Neural progenitor cell (in vitro differentiated cells): ENCODE data around the gene NR4A2. TPM values are rescaled to one million over a fixed set of nuclear protein-coding genes. Genes with fewer than 3 reads are reported as not detected.

Source experiments
- DNase-seq: peaks from one replicate; pipeline ENCODE4 v3.0.0-alpha.2; 2016; ENCODE audit warnings: low spot score
- H2AFZ ChIP-seq: fragments of 200-600 bp; sonication (generic); replicated peaks from 2 replicates; pipeline ENCODE4 v1.6.1; 2016; ENCODE audit warnings: antibody characterized with exemption
- H3F3A ChIP-seq: fragments of 200-600 bp; sonication (generic); 2 replicates; pipeline ENCODE4 v1.6.1; 2016; ENCODE audit warnings: antibody characterized with exemption, low read depth
- H3K27ac ChIP-seq: fragments of 200-600 bp; sonication (generic); 2 replicates; pipeline ENCODE4 v1.5.1; 2016; ENCODE audit warnings: mild to moderate bottlenecking
- H3K27me3 ChIP-seq: fragments of 200-600 bp; sonication (generic); 2 replicates; pipeline ENCODE4 v1.6.1; 2016; ENCODE audit warnings: mild to moderate bottlenecking, moderate library complexity
- H3K36me3 ChIP-seq: fragments of 200-600 bp; sonication (generic); 2 replicates; pipeline ENCODE4 v1.5.1; 2016
- H3K4me1 ChIP-seq: fragments of 200-600 bp; sonication (generic); 2 replicates; pipeline ENCODE4 v1.6.1; 2016; ENCODE audit warnings: mixed run types
- H3K4me2 ChIP-seq: fragments of 200-600 bp; sonication (generic); 2 replicates; pipeline ENCODE4 v1.6.1; 2016
- H3K4me3 ChIP-seq: fragments of 200-600 bp; sonication (generic); 2 replicates; pipeline ENCODE4 v1.5.1; 2016
- H3K79me2 ChIP-seq: fragments of 200-600 bp; sonication (generic); 2 replicates; pipeline ENCODE4 v1.6.1; 2016; ENCODE audit warnings: low read depth
- H3K9ac ChIP-seq: fragments of 200-600 bp; sonication (generic); 2 replicates; pipeline ENCODE4 v1.6.1; 2016
- H3K9me3 ChIP-seq: fragments of 200-600 bp; sonication (generic); 2 replicates; pipeline ENCODE4 v1.5.1; 2016; ENCODE audit warnings: low read depth
- H4K20me1 ChIP-seq: fragments of 200-600 bp; sonication (generic); 2 replicates; pipeline ENCODE4 v1.6.1; 2016; ENCODE audit warnings: low read depth
- H3K27ac Mint-ChIP-seq: 3 replicates; pipeline ENCODE4 v1.8.0; 2021; ENCODE audit warnings: mixed read lengths
- H3K27me3 Mint-ChIP-seq: 2 replicates; pipeline ENCODE4 v1.8.0; 2022; ENCODE audit warnings: low read depth, mild to moderate bottlenecking, inconsistent platforms, moderate library complexity, mixed read lengths; ENCODE audit not compliant: insufficient read depth
- H3K36me3 Mint-ChIP-seq: 3 replicates; pipeline ENCODE4 v1.8.0; 2021; ENCODE audit warnings: mixed read lengths
- H3K4me1 Mint-ChIP-seq: 3 replicates; pipeline ENCODE4 v1.8.0; 2021; ENCODE audit warnings: mixed read lengths
- H3K4me3 Mint-ChIP-seq: 3 replicates; pipeline ENCODE4 v1.8.0; 2021; ENCODE audit warnings: mild to moderate bottlenecking, moderate library complexity, mixed read lengths
- H3K9me3 Mint-ChIP-seq: 3 replicates; pipeline ENCODE4 v1.8.0; 2020; ENCODE audit warnings: mixed read lengths
- EZH2 ChIP-seq: fragments of 200-600 bp; sonication (generic); IDR thresholded peaks from 2 replicates; pipeline ENCODE4 v1.6.1; 2017; ENCODE audit warnings: antibody characterized with exemption, mild to moderate bottlenecking, moderate library complexity
- EZH2phosphoT487 ChIP-seq: fragments of 200-600 bp; sonication (generic); IDR thresholded peaks from 2 replicates; pipeline ENCODE4 v1.6.1; 2017; ENCODE audit warnings: antibody characterized with exemption
- total RNA-seq: library from RNA; depleted of rRNA; stranded (reverse); fragments of >200 nt; gene quantifications from 2 replicates; pipeline ENCODE4 v1.2.3, GENCODE V29; 2015; ENCODE audit warnings: low replicate concordance
- TF ChIP-seq, protein P1 (sequence below): fragments of 200-600 bp; sonication (generic); IDR thresholded peaks from 2 replicates; pipeline ENCODE4 v1.5.1; 2017; ENCODE audit warnings: antibody characterized with exemption, mild to moderate bottlenecking

The NR4A2 gene
- total RNA-seq, 1 donor from 2014 or later, result 0.56 TPM

DNA sequence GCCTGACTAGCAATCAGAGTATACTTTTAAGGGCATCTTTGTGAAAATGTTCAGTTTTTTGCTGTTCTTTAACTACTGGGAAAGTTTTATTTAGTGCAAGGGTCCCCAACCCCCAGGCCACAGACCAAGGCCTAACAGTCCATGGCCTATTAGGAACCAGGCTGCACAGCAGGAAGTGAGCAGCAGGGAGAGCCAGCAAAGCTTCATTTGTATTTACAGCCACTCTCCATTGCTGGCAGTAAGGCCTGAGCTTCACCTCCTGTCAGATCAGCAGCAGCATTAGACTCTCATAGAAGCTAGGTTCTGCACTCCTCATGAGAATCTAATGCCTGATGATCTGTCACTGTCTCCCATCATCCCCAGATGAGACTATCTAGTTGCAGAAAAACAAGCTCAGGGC, 17.1 kb upstream of the NR4A2 start:
- Histone ChIP-seq H3K27ac (no peak overlapping the region), H2AFZ (no peak overlapping the region), H4K20me1 (no peaks in the 10 kb centered on the region), H3K79me2 (no peaks in the 10 kb centered on the region), H3K4me3 (no peak overlapping the region), H3K9ac (no peak overlapping the region), H3K4me2 (no peak overlapping the region), H3K9me3 (no peaks in the 10 kb centered on the region), H3K4me1 (no peaks in the 10 kb centered on the region), H3F3A (no peaks in the 10 kb centered on the region), H3K27me3 (no peaks in the 10 kb centered on the region), H3K36me3 (no peaks in the 10 kb centered on the region)
- H3K4me1 Mint-ChIP-seq, result no peaks in the 10 kb centered on the region
- H3K4me3 Mint-ChIP-seq, result no peak overlapping the region
- H3K27ac Mint-ChIP-seq, result no peak overlapping the region
- H3K27me3 Mint-ChIP-seq, result no peaks in the 10 kb centered on the region
- H3K9me3 Mint-ChIP-seq, result no peaks in the 10 kb centered on the region
- no peaks in the 10 kb centered on the region for H3K36me3 Mint-ChIP-seq
- DNase-seq, result no peak
- TF ChIP-seq, protein P1, sequence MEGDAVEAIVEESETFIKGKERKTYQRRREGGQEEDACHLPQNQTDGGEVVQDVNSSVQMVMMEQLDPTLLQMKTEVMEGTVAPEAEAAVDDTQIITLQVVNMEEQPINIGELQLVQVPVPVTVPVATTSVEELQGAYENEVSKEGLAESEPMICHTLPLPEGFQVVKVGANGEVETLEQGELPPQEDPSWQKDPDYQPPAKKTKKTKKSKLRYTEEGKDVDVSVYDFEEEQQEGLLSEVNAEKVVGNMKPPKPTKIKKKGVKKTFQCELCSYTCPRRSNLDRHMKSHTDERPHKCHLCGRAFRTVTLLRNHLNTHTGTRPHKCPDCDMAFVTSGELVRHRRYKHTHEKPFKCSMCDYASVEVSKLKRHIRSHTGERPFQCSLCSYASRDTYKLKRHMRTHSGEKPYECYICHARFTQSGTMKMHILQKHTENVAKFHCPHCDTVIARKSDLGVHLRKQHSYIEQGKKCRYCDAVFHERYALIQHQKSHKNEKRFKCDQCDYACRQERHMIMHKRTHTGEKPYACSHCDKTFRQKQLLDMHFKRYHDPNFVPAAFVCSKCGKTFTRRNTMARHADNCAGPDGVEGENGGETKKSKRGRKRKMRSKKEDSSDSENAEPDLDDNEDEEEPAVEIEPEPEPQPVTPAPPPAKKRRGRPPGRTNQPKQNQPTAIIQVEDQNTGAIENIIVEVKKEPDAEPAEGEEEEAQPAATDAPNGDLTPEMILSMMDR, result no peak
- TF ChIP-seq EZH2phosphoT487 (no peak), EZH2 (no peak)

GRCh38 chr2:156349161-156349560, 16.6 kb upstream of the NR4A2 start:
- Histone ChIP-seq H3K27ac (no peak overlapping the region), H3K27me3 (peaks cover 4% of the 10 kb centered on the region), H3K4me3 (no peak overlapping the region), H4K20me1 (no peaks in the 10 kb centered on the region), H3K36me3 (no peaks in the 10 kb centered on the region), H2AFZ (no peak overlapping the region), H3K4me1 (no peaks in the 10 kb centered on the region), H3K4me2 (no peak overlapping the region), H3K9me3 (no peaks in the 10 kb centered on the region), H3F3A (no peaks in the 10 kb centered on the region), H3K79me2 (no peaks in the 10 kb centered on the region), H3K9ac (no peak overlapping the region)
- TF ChIP-seq EZH2, result no peak
- TF ChIP-seq, protein P1, result no peak
- TF ChIP-seq EZH2phosphoT487, result no peak
- no peak overlapping the region for H3K4me3 Mint-ChIP-seq
- no peaks in the 10 kb centered on the region for H3K27me3 Mint-ChIP-seq
- no peak overlapping the region for H3K27ac Mint-ChIP-seq
- H3K36me3 Mint-ChIP-seq, result no peaks in the 10 kb centered on the region
- no peaks in the 10 kb centered on the region for H3K9me3 Mint-ChIP-seq
- no peaks in the 10 kb centered on the region for H3K4me1 Mint-ChIP-seq
- no peak for DNase-seq

GRCh38 chr2:156347431-156347830, 14.9 kb upstream of the NR4A2 start:
- H3K27me3 Mint-ChIP-seq, result peaks cover 4% of the 10 kb centered on the region
- H3K4me2 ChIP-seq, result no peak overlapping the region
- peaks cover 5% of the 10 kb centered on the region for H3F3A ChIP-seq
- peaks cover 11% of the 10 kb centered on the region for H3K27me3 ChIP-seq
- H3K4me3 ChIP-seq, result no peak overlapping the region
- H3K9me3 Mint-ChIP-seq, result no peaks in the 10 kb centered on the region
- H3K9ac ChIP-seq, result no peak overlapping the region
- H3K27ac Mint-ChIP-seq, result no peak overlapping the region
- H3K27ac ChIP-seq, result no peak overlapping the region
- no peaks in the 10 kb centered on the region for H3K36me3 Mint-ChIP-seq
- peaks cover 7% of the 10 kb centered on the region for H3K4me1 ChIP-seq
- no peaks in the 10 kb centered on the region for H3K79me2 ChIP-seq
- H3K36me3 ChIP-seq, result no peaks in the 10 kb centered on the region
- no peaks in the 10 kb centered on the region for H3K9me3 ChIP-seq
- H2AFZ ChIP-seq, result no peak overlapping the region
- H3K4me1 Mint-ChIP-seq, result peaks cover 8% of the 10 kb centered on the region
- DNase-seq, result no peak
- no peaks in the 10 kb centered on the region for H4K20me1 ChIP-seq
- TF ChIP-seq, protein P1, result no peak
- TF ChIP-seq EZH2 (no peak), EZH2phosphoT487 (no peak)
- H3K4me3 Mint-ChIP-seq, result no peak overlapping the region
